ELR (cell line): Measurements from ENCODE around the gene VCL.
"Not testable (repeated sequence)": the region's sequence is repeated elsewhere in the genome, so short reads cannot be mapped to it uniquely, and the experiment has no call there.

Source experiments
- DNase-seq: peaks from one replicate; pipeline ENCODE4 v3.0.0-alpha.2; 2015; ENCODE audit warnings: low read depth

The VCL gene

DNA sequence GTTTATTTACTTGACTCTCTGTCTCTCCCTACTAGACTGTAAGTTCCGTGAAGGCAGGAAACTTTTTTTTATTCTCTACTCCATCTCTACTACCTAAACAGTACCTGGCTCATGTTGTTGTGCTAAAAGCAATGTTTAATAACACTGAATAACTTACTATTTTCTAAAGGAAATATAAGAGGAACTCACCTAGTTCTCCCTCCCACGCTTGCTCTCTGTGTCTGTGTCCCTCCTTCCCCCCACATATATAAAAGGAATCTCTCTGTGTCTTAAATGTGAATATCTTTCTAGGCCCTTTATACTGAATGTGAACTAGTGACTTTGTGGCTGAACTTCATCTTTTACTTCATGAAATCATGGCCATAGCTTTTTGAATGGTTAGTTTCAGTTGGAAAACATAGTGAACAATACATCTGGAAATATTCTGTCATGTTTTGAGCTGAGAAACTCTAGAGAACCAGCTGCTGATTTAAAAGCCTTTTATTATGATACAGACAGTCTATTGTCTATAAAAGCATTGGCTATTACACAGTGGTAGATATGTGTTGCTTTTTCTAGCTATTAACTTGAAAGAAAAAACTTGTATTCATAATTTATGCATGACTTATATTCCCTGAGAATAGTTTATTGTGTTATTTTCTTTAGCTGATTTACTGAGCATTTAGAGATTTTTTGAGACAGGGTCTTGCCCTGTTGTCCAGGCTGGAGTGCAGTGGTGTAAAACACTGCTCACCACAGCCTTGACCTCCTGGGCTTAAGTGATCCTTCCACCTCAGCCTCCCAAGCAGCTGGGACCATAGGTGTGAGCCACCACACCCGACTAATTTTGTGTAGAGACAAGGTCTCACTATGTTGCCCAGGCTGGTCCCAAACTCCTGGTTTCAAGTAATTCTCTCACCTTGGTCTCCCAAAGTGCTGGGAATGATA is 42.5 kb downstream of the VCL start:
- DNase-seq = no peak

DNA sequence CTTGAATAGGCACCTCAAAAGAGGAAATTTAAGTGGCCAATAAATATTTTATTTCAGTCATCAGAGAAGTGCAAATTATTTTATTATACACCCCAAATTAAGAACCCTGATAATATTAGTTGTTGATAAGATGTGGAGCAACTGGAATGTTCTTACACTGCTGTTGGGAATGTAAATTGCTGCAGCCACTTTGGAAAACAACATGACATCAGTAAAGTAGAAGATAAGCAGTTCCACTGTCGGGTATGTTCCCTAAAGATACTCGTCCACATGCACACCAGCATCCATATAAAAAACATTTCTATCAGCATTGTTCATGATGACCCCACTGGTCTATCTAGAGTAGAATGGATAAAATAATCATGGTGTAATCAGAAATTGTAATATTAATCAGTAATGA is 46.5 kb downstream of the VCL start:
- no peak for DNase-seq

DNA sequence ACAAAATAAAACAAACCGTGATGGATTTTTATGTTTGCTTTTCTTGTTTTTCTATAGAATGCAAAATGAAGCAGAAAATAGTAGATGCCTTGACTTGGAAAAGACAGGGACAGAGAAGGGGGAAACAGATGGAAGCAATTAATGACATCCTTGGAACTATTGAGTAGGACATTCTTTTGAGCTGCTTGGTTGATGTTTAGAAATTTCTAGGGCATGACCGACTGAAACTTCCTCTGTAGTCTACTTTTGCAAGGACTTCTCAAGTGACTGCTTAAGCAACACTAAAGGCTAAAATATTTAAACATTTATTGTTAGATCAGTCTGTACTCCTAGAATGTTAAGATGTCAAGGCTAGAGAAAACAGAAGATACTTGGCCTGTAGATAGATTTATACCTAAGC is 49.4 kb downstream of the VCL start:
- DNase-seq = peak; percentile 57

- no peak for DNase-seq
These were observed 50.0 kb downstream of the VCL start for GRCh38 chr10:74047871-74048270.

DNA sequence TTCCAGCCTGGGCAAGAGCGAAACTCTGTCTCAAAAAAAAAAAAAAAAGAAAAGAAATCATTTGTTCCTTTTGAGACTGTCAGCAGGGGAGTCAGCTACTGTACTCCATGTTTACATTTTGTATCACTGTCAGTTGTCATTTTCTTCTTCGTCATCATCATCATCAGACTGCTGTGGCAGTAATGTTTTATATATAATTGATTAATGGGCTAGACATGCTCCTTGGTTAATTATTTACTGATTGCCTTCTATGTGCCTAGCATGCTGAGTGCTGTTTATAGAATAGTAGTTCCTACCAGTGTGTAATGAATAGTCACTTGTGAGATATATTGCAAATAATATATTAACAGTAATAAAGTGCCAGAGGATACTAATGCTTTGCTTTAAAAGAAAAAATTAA is 50.5 kb downstream of the VCL start:
- DNase-seq = no peak

GRCh38 chr10:74049955-74050354 is 52.0 kb downstream of the VCL start:
- no peak for DNase-seq

DNA sequence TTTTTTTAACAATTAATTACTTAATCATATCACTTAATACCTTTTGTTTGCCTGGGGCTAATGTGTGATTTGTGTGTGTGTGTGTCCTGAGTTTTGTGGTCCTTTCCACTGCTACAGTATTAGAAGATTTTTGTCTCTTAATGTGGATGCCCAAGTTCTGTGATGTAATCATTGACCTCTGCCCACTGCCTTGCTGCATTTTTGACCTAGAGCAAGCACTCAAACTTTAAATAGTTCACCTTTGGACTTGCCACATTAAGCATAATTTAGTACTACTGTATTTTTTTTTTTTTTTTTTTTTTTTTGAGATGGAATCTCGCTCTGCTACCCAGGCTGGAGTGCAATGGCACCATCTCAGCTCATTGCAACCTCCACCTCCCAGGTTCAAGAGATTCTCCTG is 52.7 kb downstream of the VCL start:
- DNase-seq = no peak

- DNase-seq = no peak
These were observed 53.9 kb downstream of the VCL start for GRCh38 chr10:74051736-74052342.

- DNase-seq = no peak
These were observed 55.1 kb downstream of the VCL start for GRCh38 chr10:74052994-74053393.

- DNase-seq = no peak
These were observed 57.6 kb downstream of the VCL start for GRCh38 chr10:74055383-74056049.

- DNase-seq = peak; percentile 89
These were observed 58.3 kb downstream of the VCL start for GRCh38 chr10:74056050-74056818.

DNA sequence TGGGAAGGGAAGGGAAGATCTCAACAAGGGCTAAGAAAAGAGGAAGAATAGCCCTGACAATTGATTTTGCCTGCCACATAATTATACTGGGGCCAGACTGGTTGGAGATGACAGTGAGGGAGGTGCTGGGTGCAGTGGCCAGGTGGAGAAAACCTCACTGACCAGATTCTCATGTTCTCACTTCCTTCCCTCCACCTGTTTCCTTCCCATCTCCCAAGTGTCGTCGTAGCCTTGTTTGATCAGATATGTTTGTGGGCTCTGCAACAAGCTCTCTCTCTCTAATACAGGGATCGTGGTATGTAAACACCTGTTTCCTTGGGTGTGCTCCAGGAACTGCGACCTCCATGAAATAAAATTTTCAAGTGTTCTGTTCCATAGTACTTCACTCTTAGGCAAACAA is 60.2 kb downstream of the VCL start:
- no peak for DNase-seq

DNA sequence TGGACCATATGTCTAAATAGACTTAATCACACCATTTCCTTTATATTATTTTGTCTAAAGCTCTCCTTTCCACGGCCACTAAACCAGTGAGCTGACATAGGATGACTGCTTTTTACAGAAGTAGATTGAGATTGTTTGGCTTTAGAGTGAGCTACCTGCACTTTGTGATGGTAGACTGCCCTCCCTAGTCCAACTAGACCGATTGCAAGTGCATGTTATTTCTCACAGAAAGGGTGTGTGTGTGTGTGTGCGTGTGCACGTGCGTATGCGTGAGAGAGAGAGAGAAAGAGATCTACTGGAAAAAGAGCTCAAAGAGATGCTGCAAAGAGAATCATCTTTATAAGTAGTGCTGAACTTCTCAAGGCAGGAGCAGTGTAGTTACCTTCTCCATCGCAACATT is 60.7 kb downstream of the VCL start:
- DNase-seq = no peak

GRCh38 chr10:74061104-74061503 is 63.2 kb downstream of the VCL start:
- no peak for DNase-seq

DNA sequence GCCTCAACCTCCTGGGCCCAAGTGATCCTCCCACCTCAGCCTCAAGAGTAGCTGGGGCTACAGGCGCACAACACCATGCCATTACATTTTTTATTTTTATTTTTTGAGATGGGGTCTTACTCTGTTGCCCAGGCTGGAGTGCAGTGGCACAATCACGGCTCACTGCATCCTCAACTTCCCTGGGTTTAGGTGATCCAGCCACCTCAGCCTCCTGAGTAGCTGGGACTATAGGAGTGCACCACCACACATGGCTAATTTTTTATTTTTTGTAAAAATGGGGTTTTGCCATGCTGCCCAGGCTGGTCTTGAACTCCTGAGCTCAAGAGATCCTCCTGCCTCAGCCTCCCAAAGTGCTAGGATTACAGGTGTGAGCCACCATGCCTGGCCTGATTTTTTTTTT is 64.1 kb downstream of the VCL start:
- not testable (repeated sequence) for DNase-seq

DNA sequence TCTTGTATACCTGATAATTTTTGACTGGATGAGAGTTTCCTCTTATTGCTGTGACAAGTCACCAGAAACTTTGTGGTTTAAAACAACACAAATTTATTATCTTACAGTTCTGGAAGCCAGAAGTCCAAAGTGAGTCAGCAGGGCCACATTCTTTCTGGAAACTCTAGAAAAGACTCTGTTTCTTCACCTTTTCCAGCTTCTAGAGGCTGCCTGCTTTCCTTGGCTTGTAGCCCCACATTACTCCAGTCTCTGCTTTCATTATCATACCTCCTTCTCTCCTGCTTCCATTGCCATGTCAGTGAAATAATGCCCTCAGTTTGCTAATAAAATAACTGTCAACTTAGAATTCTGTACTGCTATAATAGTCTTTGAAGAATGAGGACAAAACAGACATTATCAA is 65.3 kb downstream of the VCL start:
- peak; percentile 60 for DNase-seq

DNA sequence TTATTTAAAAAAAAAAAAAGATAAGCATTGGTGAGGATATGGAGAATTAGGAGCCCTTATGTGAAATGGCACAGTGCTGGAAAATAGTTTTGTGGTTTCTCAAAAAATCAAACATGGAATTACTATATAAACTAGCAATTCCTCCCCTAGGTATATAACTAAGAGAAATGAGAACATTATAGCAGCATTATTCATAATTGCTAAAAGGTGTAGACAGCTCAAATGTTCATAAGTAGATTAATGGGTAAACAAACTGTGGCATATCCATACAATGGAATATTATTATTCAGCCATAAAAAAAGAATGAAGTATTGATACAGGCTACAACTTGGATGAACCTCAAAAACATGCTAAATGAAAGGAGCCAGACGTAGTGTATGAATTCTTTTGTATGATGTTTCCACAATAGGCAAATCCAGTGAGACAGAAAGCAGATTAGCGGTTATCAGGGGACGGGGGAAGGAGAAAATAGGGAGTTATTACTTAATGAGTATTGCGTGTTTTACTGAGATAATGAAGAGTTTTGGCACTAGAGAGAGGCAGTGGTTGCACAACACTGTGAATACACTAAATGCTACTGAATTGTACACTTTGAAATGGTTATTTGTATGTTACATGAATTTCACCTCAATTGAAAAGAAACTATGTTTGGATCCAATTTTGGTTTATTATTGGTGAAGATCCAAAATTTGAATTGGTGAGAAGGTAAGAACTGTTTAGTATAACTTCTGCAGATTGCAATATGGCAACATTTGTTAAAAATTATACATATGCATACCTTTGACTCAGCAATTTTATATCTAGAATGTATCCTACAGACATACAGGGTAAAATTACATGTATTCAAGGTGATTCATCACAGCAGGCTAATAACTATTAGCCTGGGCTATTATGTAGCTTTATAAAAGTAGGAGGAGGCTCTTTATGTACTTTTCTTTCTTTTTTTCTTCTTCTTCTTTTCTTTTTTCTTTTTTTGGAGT is 69.7 kb downstream of the VCL start:
- DNase-seq = no peak

DNA sequence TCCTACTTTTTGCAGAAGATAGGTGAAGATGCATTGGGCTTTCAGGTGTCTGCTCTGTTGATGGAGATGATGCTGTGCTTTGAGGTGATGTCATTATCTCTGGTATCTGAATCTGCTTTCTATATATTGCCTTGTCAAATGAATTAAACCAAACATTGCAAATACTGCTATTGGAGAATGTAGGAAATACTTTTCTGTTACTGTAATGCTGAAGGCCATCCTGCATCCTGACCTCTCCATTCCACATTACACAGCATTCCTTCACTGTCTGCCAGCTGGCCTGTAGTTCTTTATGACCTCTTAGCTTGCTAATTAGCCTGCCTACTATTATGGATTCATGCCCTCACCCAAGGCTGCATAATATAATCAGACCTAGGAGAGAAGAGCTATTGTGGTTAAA is 73.2 kb downstream of the VCL start:
- peak; percentile 70 for DNase-seq

- peak; percentile 31 for DNase-seq
These were observed 74.6 kb downstream of the VCL start for GRCh38 chr10:74072503-74072902.

GRCh38 chr10:74075906-74076305 is 78.0 kb downstream of the VCL start:
- no peak for DNase-seq

GRCh38 chr10:74076961-74077360 is 79.0 kb downstream of the VCL start:
- no peak for DNase-seq
